Stimulated activated CD8-positive, alpha-beta memory T cell treated with anti-CD3 and anti-CD28 coated beads, Interleukin-12 subunit alpha, Interleukin-12 subunit beta, amount 100 ng/mL, for 24 hours (primary cell): ENCODE data around the gene SOX1.
A peak's percentile ranks its signal among the peaks of the same experiment; 100 is the strongest.

Source experiments
- DNase-seq: peaks from one replicate; pipeline ENCODE4 v3.0.0-alpha.2; 2020; ENCODE audit errors: extremely low read depth

Gene SOX1

DNA sequence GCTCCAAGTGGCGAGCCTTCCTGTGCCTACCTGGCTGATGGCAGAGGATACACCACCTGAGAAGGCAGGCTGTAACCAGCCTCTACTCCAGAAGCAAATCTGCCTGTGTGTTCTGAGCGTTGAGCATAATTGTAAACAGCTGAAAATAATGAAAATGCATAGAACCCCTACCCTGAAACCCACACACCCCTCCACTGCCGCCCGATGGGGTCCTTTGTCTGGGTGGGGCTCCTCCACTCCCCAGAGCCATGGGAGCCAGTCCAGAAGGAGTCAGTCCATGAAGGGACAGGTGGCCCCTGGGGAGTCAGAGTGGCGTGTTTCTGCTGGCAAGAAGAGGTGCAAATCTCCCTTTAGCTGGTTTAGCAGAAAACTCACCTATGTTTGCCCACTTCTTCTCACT, 8.0 kb upstream of the SOX1 start:
- DNase-seq, result no peak

DNA sequence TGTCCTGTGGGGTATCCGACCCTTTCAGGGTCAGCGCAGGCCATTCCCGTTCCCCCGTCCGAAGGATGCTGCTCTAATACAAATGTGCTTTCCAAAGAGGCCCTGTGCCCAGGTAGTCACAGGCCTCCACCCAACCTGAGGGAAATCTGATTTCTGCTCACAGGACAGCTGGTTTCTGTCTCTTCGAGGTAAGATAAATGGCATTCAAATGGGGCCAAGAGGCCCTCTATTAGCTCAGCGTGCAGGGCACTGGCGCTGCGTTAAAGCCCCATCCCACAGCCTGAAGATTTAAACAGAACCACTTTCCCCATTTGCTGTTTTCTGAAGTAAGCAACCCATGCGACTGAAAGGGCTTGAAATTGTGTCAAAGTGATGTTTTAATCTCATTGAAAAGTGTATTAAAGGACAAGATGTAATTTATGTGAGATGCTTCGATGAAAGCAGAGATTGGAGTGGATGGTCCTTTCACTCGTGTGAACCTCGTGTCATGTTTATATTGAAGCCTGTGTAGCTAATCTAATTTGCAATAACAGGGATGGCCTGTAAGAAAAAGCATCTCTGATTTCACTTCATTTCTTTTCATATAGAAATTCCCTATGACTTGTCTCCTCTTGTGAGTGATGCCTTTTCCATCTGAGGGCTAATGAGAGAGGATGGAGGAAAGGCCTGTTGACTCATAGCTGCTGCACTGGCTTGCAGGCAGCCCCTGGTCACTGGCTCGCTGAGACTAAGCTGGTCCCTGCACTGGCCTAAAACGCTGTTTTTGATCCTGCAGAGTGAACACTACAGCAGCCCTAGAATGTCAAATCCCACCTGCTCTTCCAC, 7.3 kb upstream of the SOX1 start:
- no peak for DNase-seq

DNA sequence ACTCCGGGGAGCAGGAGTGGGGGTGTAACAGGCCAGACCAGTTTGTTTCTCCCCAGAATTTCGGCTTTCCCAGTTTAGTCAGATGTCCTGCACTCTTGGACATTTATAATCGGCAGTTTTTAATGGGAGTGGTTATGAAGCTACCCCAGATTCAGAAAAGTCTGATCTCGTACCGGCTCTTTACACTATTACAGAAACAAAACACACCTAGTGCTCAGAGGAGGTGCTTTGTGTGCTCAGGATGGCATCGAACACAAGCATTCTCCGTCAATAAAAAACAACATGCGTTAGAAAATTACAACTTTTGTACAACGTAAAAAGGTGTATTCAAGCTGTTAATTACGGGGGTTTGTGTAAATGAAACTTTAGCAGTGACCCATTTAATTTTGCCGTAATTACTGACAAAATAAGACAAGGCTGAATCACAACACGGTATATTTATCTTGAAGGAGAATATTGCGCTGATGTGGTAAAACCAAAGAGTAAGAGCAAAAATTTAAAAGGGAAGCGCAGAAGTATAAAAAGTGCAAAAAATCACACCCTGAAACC, 6.6 kb upstream of the SOX1 start:
- no peak for DNase-seq

DNA sequence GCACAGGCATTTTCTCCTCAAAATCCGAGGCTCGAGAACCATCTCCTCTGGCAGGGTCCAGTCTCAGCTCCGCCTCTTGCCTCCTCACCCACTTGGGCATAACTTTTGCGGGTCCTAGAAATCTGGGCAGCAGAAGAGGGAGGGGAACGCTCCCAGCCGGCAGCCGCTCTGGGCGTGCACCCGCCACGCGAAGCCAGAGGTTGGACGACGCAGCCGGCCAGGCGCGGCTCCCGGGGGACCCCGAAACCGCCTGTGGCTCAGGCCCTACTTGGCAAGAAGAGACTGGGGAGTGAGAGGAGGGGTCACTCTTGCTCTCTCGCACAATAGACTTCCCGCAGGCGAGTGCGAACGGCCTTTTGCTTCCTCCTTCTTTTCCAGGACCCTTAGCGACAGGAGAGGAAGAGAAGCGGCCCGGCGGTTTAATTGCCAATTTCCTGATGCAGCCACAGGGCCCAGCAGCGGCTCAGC, 6.0 kb upstream of the SOX1 start:
- DNase-seq, result no peak

DNA sequence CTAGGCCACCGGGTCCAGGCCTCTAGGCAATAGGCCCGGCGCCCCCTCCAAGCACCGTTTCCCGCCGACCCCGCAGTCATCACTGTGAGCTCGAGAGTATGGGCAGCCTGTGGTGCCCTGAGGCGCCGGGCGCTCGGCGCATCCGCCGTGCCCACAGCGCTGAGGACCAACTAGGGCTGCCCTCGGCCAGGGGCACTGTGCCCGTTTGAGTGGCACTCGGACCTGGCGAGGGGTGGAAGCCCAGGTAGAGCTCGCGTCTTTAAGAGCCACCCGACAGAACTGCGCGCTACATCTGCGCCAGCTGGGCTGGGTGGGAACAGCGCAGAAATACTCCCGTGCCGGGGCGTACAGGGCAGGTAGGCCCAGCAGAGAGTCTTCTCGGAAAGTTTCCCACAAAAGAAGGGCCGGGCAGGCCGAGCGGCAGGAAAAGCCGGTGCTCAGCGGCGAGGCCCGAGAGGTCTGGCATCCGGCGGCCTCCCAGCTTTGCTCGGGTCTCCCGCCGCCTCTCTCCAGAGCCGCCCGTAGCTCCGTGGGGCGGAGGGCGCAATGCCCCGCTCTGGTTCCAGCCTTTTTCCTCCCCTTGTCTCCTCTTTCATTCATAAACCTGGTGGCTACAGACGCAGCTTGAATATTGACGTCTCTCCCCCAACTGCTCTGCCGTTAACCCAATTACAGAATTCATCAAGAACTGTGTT, 5.4 kb upstream of the SOX1 start:
- DNase-seq, result no peak

DNA sequence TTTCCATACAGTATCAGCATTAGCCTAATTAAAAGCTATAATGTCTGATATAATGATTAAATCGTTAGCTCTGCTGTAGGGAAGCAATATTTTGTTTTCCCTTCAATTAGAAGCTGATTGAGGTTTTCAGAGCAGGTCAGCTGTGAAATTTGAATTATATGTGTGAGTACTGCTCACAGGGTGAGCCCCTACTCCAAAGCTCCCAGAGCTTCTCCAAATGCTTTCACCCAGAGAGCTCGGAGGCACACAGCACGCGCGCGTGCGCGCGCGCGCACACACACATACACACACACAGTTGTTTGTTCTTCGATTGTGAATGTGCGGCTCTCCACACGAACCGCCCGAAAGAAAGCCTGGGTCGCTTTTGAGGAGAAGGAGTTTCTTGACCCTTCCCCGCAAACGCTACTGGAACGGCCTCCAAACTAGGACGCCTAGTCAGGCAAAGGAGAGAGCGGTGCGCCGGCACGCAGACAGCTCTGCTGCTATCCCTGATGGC, 4.8 kb upstream of the SOX1 start:
- DNase-seq, result no peak

DNA sequence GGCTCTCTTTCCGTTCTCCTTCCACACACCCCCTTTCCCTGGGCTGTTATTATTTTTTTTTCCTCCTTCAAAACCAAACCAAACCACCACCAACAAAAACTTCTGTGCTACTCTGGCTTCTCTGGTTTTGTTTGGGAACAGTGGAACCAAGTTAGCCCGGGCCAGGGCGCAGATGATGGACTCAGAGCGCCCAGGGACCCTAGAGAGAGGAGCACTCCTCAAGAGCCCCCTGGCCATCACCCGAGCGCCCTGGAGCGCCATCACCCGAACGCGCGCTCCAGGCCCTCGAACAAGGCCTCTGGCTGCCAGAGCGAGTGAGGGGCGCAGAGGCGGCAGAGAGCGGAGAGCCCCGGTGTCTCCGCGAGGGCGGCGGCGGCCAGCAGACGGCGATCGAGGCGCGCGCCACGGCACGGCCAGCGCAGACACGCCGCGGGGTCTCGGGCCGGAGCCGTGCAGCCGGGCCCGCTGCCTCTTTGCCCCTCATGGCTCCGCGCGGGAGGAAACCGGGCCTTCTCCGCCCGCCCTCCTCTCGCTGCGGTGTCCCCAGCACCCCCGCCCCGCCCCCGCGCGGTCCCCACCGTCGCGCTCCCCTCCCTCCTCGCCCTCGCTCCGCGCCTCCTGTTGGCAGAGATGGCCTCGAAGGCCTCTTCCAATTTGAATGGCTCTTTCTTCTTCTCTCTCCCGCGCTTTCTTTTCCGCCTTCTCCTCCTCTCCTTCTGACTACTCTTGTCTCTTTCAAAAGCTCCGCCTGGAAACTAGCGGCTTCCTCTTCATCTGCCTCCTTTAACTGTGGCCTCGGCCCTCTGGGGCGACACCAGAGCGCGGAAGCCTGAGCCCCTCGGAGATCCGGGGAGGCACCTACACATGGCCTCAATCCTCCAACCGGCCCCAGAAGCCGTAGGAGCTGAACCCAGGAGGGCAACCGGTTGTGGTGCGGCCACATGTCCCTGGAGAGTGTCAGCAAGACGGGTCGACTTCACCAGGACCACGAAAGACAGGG, 4.1 kb upstream of the SOX1 start:
- no peak for DNase-seq

DNA sequence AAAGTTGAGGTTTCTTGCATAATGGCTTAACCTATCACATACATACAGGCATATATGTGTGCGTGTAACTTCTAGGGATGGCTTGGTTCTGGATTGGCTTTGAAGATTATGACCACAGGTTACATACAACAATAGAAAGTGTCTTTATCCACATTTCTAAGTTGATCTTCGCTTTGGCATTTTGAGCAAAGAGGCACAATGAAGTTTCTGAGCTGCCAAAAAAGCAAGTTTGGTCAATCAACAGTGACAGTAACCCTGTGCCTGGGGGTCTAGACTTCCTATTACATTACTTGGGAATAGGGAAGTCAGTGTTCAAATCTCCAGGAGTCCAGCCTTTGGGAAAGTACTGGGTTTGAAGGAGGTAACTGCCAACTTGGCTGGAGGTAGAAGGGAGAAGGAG, 3.1 kb upstream of the SOX1 start:
- no peak for DNase-seq

DNA sequence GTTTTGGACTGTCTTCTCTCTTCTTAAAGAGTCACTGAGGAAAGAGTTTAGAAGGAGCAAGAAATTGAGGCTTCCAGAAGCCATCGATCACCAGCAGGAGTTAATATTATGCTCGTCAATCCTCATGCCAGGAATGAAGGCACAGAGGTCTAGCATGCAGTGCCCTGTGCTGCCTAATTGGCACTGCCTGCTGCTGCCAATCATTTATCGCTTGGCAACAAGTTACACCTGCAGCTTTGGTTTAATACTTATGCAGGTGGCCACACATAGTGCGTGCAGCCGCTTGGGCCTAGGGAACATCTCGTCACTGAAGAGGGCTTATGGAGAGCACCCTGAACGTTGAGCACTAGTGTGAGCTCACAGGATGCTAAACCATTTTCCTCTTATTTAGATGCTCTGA, 2.7 kb upstream of the SOX1 start:
- no peak for DNase-seq

DNA sequence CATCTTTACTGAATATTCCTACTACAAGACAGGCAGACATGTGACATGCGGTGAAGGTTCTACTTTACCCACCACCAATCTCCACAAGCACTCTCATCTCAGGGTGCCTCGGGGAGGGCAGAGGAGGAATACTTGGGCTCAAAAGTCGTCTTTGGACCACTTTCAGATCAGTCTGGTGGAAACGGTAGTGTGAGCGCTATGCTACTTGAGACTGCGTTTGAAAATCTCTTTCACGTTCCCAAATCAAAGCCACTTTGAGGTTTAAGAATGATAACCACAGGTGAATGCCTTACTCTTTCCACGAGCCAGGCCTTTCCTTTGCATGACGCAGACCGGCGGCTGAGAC, 1.5 kb upstream of the SOX1 start:
- no peak for DNase-seq

DNA sequence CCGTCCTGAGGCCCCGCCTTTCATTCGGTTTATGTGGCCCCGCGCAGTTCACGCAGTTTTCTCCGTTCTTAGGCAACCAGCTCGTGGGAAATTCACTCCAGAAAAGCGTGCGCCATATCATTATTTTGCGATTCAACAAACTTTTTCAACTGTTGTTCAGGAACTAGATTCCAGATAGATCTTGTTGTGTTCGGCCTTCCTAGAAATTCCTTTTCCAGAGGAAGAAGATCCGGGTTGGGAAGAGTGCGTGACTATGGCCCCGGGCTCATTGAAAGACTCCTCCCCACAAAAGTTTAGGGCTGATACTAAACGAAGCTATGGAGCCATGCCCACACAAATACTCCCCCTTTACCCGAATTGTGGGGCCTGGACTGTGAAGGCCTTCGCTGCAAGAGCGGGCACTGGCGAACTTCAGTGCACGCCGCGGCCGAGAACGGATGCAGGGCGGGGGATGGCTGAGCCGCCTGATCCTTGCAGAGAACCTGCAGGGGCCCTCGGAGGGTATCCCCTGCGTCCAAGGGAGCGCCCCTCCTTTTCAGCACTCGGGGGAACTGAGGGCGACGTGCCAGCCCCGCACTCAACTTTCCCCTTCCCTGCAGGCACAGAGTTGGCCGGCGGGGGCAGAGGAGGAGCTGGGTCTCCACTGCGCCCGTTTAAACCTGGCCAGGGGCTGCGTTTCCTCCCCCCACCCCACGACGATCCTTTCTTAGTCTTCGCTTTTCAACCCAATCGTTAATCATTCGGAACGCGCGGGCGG, 904 bp upstream of the SOX1 start:
- DNase-seq, result no peak

DNA sequence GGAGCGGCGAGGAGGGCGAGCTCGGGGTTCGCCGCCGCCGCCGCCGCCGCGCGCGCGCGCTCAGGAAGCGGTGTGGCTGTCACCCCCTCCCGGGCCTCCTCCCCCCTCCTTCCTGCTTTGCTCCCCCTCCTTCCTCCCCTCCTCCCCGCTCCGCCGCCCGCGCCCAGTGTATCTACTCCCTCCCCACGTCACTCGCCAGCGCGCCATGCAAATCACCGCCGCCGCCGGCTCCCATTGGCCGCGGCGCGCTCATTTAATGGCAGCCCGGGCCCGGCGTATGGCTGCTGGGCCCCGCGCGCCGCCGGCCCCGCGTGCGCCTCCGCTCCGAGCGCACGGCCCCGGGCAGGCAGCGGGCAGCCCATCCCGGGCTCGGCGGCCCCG, 335 bp upstream of the SOX1 start:
- DNase-seq, result peak; percentile 25

DNA sequence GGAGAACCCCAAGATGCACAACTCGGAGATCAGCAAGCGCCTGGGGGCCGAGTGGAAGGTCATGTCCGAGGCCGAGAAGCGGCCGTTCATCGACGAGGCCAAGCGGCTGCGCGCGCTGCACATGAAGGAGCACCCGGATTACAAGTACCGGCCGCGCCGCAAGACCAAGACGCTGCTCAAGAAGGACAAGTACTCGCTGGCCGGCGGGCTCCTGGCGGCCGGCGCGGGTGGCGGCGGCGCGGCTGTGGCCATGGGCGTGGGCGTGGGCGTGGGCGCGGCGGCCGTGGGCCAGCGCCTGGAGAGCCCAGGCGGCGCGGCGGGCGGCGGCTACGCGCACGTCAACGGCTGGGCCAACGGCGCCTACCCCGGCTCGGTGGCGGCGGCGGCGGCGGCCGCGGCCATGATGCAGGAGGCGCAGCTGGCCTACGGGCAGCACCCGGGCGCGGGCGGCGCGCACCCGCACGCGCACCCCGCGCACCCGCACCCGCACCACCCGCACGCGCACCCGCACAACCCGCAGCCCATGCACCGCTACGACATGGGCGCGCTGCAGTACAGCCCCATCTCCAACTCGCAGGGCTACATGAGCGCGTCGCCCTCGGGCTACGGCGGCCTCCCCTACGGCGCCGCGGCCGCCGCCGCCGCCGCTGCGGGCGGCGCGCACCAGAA, 1.1 kb downstream of the SOX1 start:
- DNase-seq, result no peak

DNA sequence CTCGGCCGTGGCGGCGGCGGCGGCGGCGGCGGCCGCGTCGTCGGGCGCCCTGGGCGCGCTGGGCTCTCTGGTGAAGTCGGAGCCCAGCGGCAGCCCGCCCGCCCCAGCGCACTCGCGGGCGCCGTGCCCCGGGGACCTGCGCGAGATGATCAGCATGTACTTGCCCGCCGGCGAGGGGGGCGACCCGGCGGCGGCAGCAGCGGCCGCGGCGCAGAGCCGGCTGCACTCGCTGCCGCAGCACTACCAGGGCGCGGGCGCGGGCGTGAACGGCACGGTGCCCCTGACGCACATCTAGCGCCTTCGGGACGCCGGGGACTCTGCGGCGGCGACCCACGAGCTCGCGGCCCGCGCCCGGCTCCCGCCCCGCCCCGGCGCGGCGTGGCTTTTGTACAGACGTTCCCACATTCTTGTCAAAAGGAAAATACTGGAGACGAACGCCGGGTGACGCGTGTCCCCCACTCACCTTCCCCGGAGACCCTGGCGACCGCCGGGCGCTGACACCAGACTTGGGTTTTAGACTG, 1.7 kb downstream of the SOX1 start:
- DNase-seq, result no peak

DNA sequence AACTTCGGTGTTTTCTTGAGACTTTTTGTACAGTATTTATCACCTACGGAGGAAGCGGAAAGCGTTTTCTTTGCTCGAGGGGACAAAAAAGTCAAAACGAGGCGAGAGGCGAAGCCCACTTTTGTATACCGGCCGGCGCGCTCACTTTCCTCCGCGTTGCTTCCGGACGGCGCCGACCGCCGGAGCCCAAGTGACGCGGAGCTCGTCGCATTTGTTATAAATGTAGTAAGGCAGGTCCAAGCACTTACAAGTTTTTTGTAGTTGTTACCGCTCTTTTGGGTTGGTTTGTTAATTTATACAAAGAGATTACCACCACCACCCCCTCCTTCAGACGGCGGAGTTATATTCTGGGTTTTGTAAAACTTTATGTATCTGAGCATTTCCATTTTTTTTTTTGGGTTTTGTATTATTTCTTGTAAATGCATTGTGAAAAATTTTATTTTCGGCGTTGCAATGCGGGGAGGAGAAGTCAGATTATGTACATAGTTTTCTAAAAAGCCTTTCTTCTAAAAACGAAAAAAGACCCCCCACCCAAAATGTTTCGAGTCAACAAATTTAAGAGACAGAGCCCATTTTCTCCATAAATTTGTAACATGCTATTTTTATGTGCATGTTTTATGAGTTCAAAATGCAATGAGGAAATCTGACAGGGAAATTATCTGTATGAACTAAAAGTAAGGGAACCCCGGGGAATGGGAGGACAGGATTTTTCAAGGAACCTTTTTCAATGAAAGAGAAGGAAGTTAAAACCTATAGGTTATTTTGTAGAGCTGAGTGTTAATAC, 2.3 kb downstream of the SOX1 start:
- DNase-seq, result no peak

DNA sequence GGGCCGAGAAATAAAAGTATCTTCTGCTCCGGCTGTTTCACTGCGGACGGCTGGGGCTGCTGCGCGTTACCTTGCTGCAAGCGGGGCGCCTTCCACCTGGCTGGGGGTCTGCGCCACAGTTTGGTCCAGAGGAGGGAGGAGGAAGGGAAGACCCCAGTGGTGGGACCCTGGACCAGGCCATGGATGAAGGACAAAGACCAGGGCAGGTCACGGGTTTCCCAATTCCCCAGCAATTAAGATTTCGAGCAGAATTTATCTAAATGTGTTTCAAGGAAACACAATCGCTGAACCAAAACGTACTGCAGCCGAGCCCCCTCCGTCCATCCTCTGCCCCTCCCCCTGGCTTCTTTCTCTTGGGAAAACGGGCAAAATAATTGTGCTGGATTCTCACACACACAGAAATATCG, 2.9 kb downstream of the SOX1 start:
- DNase-seq, result no peak

DNA sequence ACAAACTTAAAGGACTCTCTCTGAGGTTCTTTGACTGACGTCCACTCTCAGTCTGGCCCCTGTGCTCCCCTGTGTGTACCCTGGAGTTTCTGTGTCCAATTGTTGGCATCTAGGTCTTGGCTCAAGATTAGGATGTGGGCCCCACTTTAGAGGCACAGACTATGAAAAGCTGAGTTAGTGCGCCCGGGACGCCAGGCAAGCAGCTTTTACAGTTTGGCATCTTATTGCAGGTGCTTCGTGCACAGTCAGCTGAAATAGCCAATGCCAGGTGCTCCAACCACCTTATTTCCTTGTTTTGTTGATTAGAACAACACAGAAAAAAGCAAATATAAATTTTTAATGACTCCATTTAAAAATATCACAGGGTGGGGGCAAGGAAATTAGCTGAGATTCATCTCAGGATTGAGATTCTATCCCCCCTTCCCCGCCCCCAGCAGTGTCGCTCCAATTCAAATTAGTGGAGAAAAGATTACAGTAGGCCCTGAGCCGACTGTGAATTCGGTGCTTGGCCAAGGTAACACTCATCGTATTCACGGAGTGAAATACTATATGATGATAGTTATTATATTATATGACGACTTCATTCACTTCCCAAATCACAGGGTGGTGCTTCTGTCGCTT, 4.3 kb downstream of the SOX1 start:
- DNase-seq, result no peak

DNA sequence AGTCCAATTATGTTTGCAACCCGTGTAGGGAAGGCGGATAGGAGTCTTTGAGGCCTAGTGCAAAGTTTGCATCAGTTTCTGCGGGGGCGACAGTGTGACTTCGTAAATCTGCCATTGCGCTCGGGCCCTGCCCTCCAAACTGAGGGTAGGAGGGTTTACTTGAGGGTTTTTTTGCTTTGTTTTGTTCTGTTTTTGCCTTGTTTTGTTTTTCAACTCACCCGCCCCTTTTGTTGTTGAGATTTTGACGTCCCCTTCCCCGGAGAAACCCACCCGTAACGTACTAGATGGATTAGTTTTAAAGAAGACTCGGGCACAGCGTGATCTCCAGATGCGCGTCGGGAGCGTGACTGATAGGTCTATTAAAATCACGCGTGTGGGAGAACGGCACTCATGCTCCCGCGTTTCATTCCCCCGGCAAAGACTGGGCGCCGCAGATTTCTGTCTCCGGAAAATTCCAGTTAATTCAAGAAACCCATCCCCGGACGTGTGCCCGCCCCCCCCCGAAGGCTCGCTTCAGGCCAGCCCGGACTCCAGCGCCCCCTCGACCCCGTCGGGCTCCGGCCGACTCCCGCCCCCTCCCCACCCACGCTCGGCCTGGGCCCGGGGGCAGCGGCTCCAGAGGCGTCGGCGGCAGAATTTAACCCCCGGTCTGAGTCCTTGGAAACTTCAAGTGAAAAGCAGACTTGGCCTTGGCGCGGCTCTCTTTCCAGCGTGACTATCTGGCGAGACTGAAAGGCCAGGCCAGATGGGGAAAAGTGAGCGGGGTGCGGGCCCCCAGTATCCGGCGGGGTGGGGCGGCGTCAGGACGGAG, 5.0 kb downstream of the SOX1 start:
- no peak for DNase-seq
